Myocyte (in vitro differentiated cells): ENCODE results near the gene DCAF8. TPM values are rescaled to one million over a fixed set of nuclear protein-coding genes. Genes with fewer than 3 reads are reported as not detected.

ENCODE experiments used
- DNase-seq: peaks from one replicate; pipeline ENCODE4 v3.0.0-alpha.2; 2012; ENCODE audit warnings: low read depth
- total RNA-seq: library from RNA; depleted of rRNA; stranded (reverse); fragments of >200 nt; gene quantifications from 2 replicates; pipeline ENCODE4 v1.2.3, GENCODE V29; 2014

Gene DCAF8
- total RNA-seq, 1 donor from 2014 or later: 96.9 TPM

- no peak for DNase-seq
Observed at GRCh38 chr1:160227034-160227433, 35.3 kb downstream of the DCAF8 start.

GRCh38 chr1:160226623-160227022, 35.7 kb downstream of the DCAF8 start:
- DNase-seq: peak; percentile 62

GRCh38 chr1:160225345-160225744, 37.0 kb downstream of the DCAF8 start:
- DNase-seq: no peak

GRCh38 chr1:160224606-160225005, 37.7 kb downstream of the DCAF8 start:
- no peak for DNase-seq

- DNase-seq: no peak
Observed at GRCh38 chr1:160222546-160222945, 39.8 kb downstream of the DCAF8 start.

- no peak for DNase-seq
Observed at GRCh38 chr1:160221089-160221488, 41.3 kb downstream of the DCAF8 start.

- no peak for DNase-seq
Observed at GRCh38 chr1:160220301-160220700, 42.0 kb downstream of the DCAF8 start.

GRCh38 chr1:160219062-160219929, 43.1 kb downstream of the DCAF8 start:
- DNase-seq: peak; percentile 81

GRCh38 chr1:160217481-160218051, 44.8 kb downstream of the DCAF8 start:
- DNase-seq: no peak

- DNase-seq: no peak
Observed at GRCh38 chr1:160216301-160216700, 46.0 kb downstream of the DCAF8 start.

GRCh38 chr1:160214481-160215140, 47.7 kb downstream of the DCAF8 start:
- no peak for DNase-seq

- DNase-seq: no peak
Observed at GRCh38 chr1:160211046-160211790, 51.1 kb downstream of the DCAF8 start.

- no peak for DNase-seq
Observed at GRCh38 chr1:160210561-160210960, 51.8 kb downstream of the DCAF8 start.

GRCh38 chr1:160209321-160210046, 52.9 kb downstream of the DCAF8 start:
- no peak for DNase-seq

- no peak for DNase-seq
Observed at GRCh38 chr1:160208557-160209320, 53.6 kb downstream of the DCAF8 start.

GRCh38 chr1:160207771-160208556, 54.4 kb downstream of the DCAF8 start:
- DNase-seq: peak; percentile 59

- DNase-seq: no peak
Observed at GRCh38 chr1:160207118-160207650, 55.2 kb downstream of the DCAF8 start.

- peak; percentile 77 for DNase-seq
Observed at GRCh38 chr1:160206421-160207117, 55.8 kb downstream of the DCAF8 start.
